Endometrial microvascular endothelial cells (primary cell): ENCODE data around the gene SUCLG1. TPM values are rescaled to one million over a fixed set of nuclear protein-coding genes. Genes with fewer than 3 reads are reported as not detected.
"Not testable (repeated sequence)": the region's sequence is repeated elsewhere in the genome, so short reads cannot be mapped to it uniquely, and the experiment has no call there.

ENCODE experiments used
- in situ Hi-C: cut with HindIII; loops from 2 replicates; pipeline ENCODE4 v1.10.0; 2017; ENCODE audit warnings: low sequenced_read_pairs, low pct_unique_long_range_greater_than_20kb; ENCODE audit errors: inconsistent ontology term
- total RNA-seq: library from RNA; depleted of rRNA; stranded (reverse); fragments of >200 nt; gene quantifications from one replicate; pipeline ENCODE4 v1.2.3, GENCODE V29; 2015; ENCODE audit errors: inconsistent ontology term

SUCLG1 gene
- total RNA-seq, 1 donor from 2014 or later = 91.4 TPM

GRCh38 chr2:84472856-84473565 lies 13.9 kb upstream of the SUCLG1 start:
- in situ Hi-C loops = no loop called here

GRCh38 chr2:84472423-84472822 lies 13.3 kb upstream of the SUCLG1 start:
- in situ Hi-C loops = not testable (repeated sequence)

- in situ Hi-C loops = no loop called here
These were observed 8.3 kb upstream of the SUCLG1 start for GRCh38 chr2:84467389-84467788.

GRCh38 chr2:84461310-84461709 lies 2.2 kb upstream of the SUCLG1 start:
- in situ Hi-C loops = no loop called here

- in situ Hi-C loops = no loop called here
These were observed 1.6 kb upstream of the SUCLG1 start for GRCh38 chr2:84460670-84461069.

- in situ Hi-C loops = no loop called here
These were observed 907 bp upstream of the SUCLG1 start for GRCh38 chr2:84459944-84460429.

- in situ Hi-C loops = no loop called here
These were observed 496 bp downstream of the SUCLG1 start for GRCh38 chr2:84458551-84459017.

- in situ Hi-C loops = no loop called here
These were observed 1.4 kb downstream of the SUCLG1 start for GRCh38 chr2:84457686-84458085.

GRCh38 chr2:84456156-84456555 lies 2.9 kb downstream of the SUCLG1 start:
- in situ Hi-C loops = no loop called here

GRCh38 chr2:84454581-84454980 lies 4.5 kb downstream of the SUCLG1 start:
- in situ Hi-C loops = no loop called here

- in situ Hi-C loops = no loop called here
These were observed 6.5 kb downstream of the SUCLG1 start for GRCh38 chr2:84452624-84453023.

GRCh38 chr2:84451579-84451978 lies 7.5 kb downstream of the SUCLG1 start:
- in situ Hi-C loops = no loop called here

GRCh38 chr2:84450288-84451227 lies 8.5 kb downstream of the SUCLG1 start:
- in situ Hi-C loops = no loop called here

- in situ Hi-C loops = no loop called here
These were observed 9.4 kb downstream of the SUCLG1 start for GRCh38 chr2:84449711-84450110.

GRCh38 chr2:84449055-84449454 lies 10.0 kb downstream of the SUCLG1 start:
- in situ Hi-C loops = no loop called here

- in situ Hi-C loops = no loop called here
These were observed 15.6 kb downstream of the SUCLG1 start for GRCh38 chr2:84443477-84443876.

GRCh38 chr2:84442888-84443287 lies 16.2 kb downstream of the SUCLG1 start:
- in situ Hi-C loops = no loop called here

GRCh38 chr2:84441505-84441904 lies 17.6 kb downstream of the SUCLG1 start:
- in situ Hi-C loops = no loop called here

GRCh38 chr2:84441036-84441435 lies 18.0 kb downstream of the SUCLG1 start:
- in situ Hi-C loops = no loop called here
